K562 (cell line): ENCODE data around the gene MTOR. TPM values are rescaled to one million over a fixed set of nuclear protein-coding genes. Genes with fewer than 3 reads are reported as not detected.

Experiments used
- ATF1 ChIP-seq, 2 experiments: fragments of 450-650 bp in 1 of 2; IDR thresholded peaks; 2 replicates each; pipeline ENCODE4 v1.6.1; 2016; ENCODE audit warnings: missing compliant biosample characterization in 1 of 2, missing genetic modification characterization in 1 of 2
- CAMTA2 ChIP-seq: fragments of 250-450 bp; sonication (Bioruptor Pico); conservative IDR thresholded peaks from 2 replicates; pipeline ENCODE4 v1.5.1; 2022
- ETS1 ChIP-seq: conservative IDR thresholded peaks from 2 replicates; pipeline ENCODE4 v1.6.1; 2011; ENCODE audit warnings: low read depth, mild to moderate bottlenecking, low read length; ENCODE audit not compliant: control insufficient read depth
- GTF3C2 ChIP-seq: IDR thresholded peaks from 3 replicates; pipeline ENCODE4 v1.6.1; 2011; ENCODE audit warnings: borderline replicate concordance, mild to moderate bottlenecking, moderate library complexity; ENCODE audit not compliant: insufficient read length; ENCODE audit errors: extremely low read depth
- PTBP1 ChIP-seq: fragments of 200-400 bp; formaldehyde crosslinking; IDR thresholded peaks from 2 replicates; pipeline ENCODE4 v1.6.1; 2017; ENCODE audit warnings: low read depth, low read length
- RBFOX2 ChIP-seq: fragments of 200-400 bp; formaldehyde crosslinking; IDR thresholded peaks from 2 replicates; pipeline ENCODE4 v1.6.1; 2017; ENCODE audit warnings: low read depth, mild to moderate bottlenecking, low read length, moderate library complexity
- TARDBP ChIP-seq: fragments of 450-650 bp; IDR thresholded peaks from 2 replicates; pipeline ENCODE4 v1.6.1; 2016
- TOE1 ChIP-seq, 2 experiments: fragments of 450-650 bp in 1 of 2; sonication (generic) in 1 of 2; formaldehyde crosslinking in 1 of 2; IDR thresholded peaks; 2 replicates each; pipeline versions ENCODE4 v1.7.1 to v1.8.0; 2016 to 2022; ENCODE audit warnings: borderline replicate concordance in 2 of 2, mild to moderate bottlenecking in 2 of 2, antibody characterized with exemption in 1 of 2, inconsistent platforms in 1 of 2, low read depth in 1 of 2, missing genetic modification reagents in 1 of 2, moderate library complexity in 1 of 2
- U2AF1 ChIP-seq: fragments of 200-400 bp; formaldehyde crosslinking; optimal IDR thresholded peaks from 2 replicates; pipeline ENCODE3; 2017; ENCODE audit warnings: mild to moderate bottlenecking, low read depth, low read length, moderate library complexity
- ZNF239 ChIP-seq: fragments of 250-450 bp; sonication (Bioruptor Pico); IDR thresholded peaks from 2 replicates; pipeline ENCODE4 v1.4.0; 2020; ENCODE audit warnings: mild to moderate bottlenecking
- polyA plus RNA-seq, 8 experiments: library from polyadenylated mRNA; depleted of rRNA in 4 of 8; stranded (reverse) in 5 of 8; unstranded in 3 of 8; fragments of >200 nt; fragmentation: Nextera tagmentation in 2 of 8; fragmentation: Illumina TruSeq in 1 of 8; extraction: Ambion mirVana in 2 of 8; extraction: Trizol in 1 of 8; gene quantifications; 2 replicates each; pipeline versions ENCODE4 v1.2.1 to v1.2.3, GENCODE V29; 2011 to 2014; ENCODE audit warnings: inconsistent platforms in 1 of 8, missing spikeins in 1 of 8
- total RNA-seq, 7 experiments: library from RNA; depleted of rRNA in 6 of 7; stranded (reverse); fragments of >200 nt in 6 of 7; fragmentation: Illumina TruSeq in 2 of 7; extraction: Trizol in 2 of 7; gene quantifications; 2 replicates each; pipeline versions ENCODE4 v1.2.1 to v1.2.3, GENCODE V29; 2011 to 2021; ENCODE audit warnings: low replicate concordance in 1 of 7
- TF ChIP-seq, protein P1 (sequence below): fragments of 450-650 bp; IDR thresholded peaks from 2 replicates; pipeline ENCODE4 v1.7.1; 2018; ENCODE audit warnings: mild to moderate bottlenecking, low read depth; ENCODE audit not compliant: partially characterized antibody
- TF ChIP-seq, protein P2 (sequence below): fragments of 450-650 bp; formaldehyde crosslinking; IDR thresholded peaks from 2 replicates; pipeline ENCODE4 v1.4.0; 2020; ENCODE audit warnings: mild to moderate bottlenecking, moderate library complexity

The MTOR gene
- total and polyA plus RNA-seq, 9 of the 15 experiments (the other 6 are each of a cell fraction or from before 2014, with no cell fraction given) = 11.4 to 71.4 (median 52.2) TPM

DNA sequence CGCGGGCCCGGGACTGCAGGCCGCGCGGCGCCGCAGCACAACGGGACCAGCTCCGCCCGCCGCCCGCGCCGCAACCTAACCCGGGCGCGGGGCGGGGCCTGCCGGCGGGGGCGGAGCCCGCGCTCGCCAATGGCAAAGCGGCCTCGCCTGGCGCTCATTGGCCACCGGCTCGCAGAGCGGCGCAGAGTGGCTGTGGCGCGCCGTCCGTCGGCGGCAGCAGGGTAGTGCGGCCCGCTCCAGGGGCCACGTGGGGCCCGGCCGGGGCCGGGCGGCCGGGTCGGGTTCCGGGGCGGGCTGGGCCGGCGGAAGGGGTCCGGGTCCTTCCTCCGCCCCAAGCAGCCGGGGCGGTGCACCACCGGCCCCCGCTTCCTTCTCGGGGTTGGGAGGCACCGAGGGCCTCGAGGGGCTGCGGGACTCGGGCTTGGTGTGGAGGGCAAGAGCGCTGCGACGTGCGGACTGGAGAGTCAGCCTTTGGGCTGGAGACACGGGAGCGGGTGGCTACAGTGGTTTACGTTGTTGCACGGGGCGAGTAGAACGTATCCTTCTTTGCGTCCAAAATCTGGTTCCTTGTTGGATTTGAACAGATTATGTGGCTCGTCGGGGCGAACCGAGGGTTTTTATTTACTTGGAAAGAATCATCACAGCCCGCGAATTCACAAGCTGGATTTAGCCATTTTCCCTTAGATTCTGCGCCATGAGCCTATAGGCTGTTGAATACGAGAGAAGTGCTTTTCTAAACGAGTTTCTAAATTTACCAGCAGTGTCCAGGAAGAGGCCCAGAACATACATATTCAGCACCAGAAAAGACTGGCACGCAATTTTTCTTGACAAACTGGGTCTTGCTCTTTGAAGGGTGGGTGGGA lies 202.2 kb downstream of the MTOR start, which contains the start of gene SRM (continued):
- TF ChIP-seq ETS1 (peak; percentile 92), PTBP1 (no peak), U2AF1 (no peak), TOE1 (IDR thresholded peaks at IDR 0.05; ENCODE audit: borderline replicate concordance) (peak; percentile 46; the same call in 1 of the 2 replicates), TOE1 (CRISPR knock-in tag; IDR thresholded peaks at IDR 0.05; ENCODE audit: borderline replicate concordance, low read depth) (no peak), RBFOX2 (peak; percentile 81), ATF1 (CRISPR knock-in tag; IDR thresholded peaks at IDR 0.05) (no peak), ATF1 (tag; IDR thresholded peaks at IDR 0.05) (peak; percentile 77), GTF3C2 (no peak), CAMTA2 (CRISPR knock-in tag) (0 out of 2 replicates have a peak, but pooled peaks have one; percentile 7), TARDBP (no peak; the same call in 1 of the 2 replicates), ZNF239 (CRISPR knock-in tag) (no peak)
- TF ChIP-seq, protein P1, sequence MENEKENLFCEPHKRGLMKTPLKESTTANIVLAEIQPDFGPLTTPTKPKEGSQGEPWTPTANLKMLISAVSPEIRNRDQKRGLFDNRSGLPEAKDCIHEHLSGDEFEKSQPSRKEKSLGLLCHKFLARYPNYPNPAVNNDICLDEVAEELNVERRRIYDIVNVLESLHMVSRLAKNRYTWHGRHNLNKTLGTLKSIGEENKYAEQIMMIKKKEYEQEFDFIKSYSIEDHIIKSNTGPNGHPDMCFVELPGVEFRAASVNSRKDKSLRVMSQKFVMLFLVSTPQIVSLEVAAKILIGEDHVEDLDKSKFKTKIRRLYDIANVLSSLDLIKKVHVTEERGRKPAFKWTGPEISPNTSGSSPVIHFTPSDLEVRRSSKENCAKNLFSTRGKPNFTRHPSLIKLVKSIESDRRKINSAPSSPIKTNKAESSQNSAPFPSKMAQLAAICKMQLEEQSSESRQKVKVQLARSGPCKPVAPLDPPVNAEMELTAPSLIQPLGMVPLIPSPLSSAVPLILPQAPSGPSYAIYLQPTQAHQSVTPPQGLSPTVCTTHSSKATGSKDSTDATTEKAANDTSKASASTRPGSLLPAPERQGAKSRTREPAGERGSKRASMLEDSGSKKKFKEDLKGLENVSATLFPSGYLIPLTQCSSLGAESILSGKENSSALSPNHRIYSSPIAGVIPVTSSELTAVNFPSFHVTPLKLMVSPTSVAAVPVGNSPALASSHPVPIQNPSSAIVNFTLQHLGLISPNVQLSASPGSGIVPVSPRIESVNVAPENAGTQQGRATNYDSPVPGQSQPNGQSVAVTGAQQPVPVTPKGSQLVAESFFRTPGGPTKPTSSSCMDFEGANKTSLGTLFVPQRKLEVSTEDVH = no peak
- TF ChIP-seq, protein P2, sequence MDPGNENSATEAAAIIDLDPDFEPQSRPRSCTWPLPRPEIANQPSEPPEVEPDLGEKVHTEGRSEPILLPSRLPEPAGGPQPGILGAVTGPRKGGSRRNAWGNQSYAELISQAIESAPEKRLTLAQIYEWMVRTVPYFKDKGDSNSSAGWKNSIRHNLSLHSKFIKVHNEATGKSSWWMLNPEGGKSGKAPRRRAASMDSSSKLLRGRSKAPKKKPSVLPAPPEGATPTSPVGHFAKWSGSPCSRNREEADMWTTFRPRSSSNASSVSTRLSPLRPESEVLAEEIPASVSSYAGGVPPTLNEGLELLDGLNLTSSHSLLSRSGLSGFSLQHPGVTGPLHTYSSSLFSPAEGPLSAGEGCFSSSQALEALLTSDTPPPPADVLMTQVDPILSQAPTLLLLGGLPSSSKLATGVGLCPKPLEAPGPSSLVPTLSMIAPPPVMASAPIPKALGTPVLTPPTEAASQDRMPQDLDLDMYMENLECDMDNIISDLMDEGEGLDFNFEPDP = no peak
